Motor neuron (in vitro differentiated cells): ENCODE measurements around the gene SREK1. TPM values are rescaled to one million over a fixed set of nuclear protein-coding genes. Genes with fewer than 3 reads are reported as not detected.
"Not testable (repeated sequence)": the region's sequence is repeated elsewhere in the genome, so short reads cannot be mapped to it uniquely, and the experiment has no call there.

Experiments
- ATAC-seq, 8 experiments: fragments of 200-7000 bp; cut with Tn5 transposase; replicated peaks in 6 of 8; 2 replicates each; pipeline ENCODE4 v1.8.0; 2021; ENCODE audit warnings: mild to moderate bottlenecking in 8 of 8, moderate library complexity in 8 of 8
- H3K27ac ChIP-seq, 2 donors: fragments of 250-450 bp; sonication (Bioruptor Pico); 2 replicates each; pipeline ENCODE4 v1.9.0; 2021; ENCODE audit warnings: antibody characterized with exemption in 2 of 2, mild to moderate bottlenecking in 2 of 2, moderate library complexity in 1 of 2
- H3K4me1 ChIP-seq, 2 donors: fragments of 250-450 bp; sonication (Bioruptor Pico); replicated peaks in 1 of 2; 2 replicates each; pipeline ENCODE4 v1.6.1; 2021; ENCODE audit warnings: antibody characterized with exemption in 2 of 2, mild to moderate bottlenecking in 2 of 2, moderate library complexity in 1 of 2
- H3K4me3 ChIP-seq, 5 donors: fragments of 250-450 bp; sonication (Bioruptor Pico); 2 replicates each; pipeline ENCODE4 v1.9.0; 2021; ENCODE audit warnings: antibody characterized with exemption in 5 of 5, mild to moderate bottlenecking in 5 of 5, moderate library complexity in 4 of 5
- WGBS, 10 experiments: fragments of 450-650 bp; shearing (Covaris generic); methylation state at CpG; one replicate each; pipeline ENCODE4 v1.0.0; 2022; 5-methylcytosine and 5-hydroxymethylcytosine counted together
- in situ Hi-C, 9 experiments: fragments of 400-800 bp; cut with MboI; loops; one replicate each; pipeline ENCODE4 v1.15.0; 2021; ENCODE audit warnings: low sequenced_read_pairs in 9 of 9, low pct_unique_long_range_greater_than_20kb in 2 of 9; ENCODE audit not compliant: unreplicated experiment in 9 of 9
- total RNA-seq, 8 experiments: library from RNA; unstranded; fragments of 300-600 nt; gene quantifications; 2 replicates each; pipeline versions ENCODE4 v1.2.3 to v1.2.4, GENCODE V29; 2022

SREK1 gene
- total RNA-seq: 100 to 1,000 TPM in 2 of 8 experiments, 10 to 100 TPM in 6; 38.5 to 143 (median 62.8) TPM

- in situ Hi-C loops: no loop called here
- Histone ChIP-seq H3K4me3 (peak within 1 kb of the TSS; percentile 69 to 95 (median 90)), H3K4me1 (peaks cover 2 to 17% of the 10 kb centered on the region in 2 donors), H3K27ac (peak within 1 kb of the TSS; percentile 99)
- 0 to 5% (median 1%) methylated on average over 1 to 27 of the region's 86 CpGs; no CpG with 5 or more reads in 4 of the 10 experiments for WGBS, 10 experiments
- ATAC-seq: peak; percentile 84 to 94 (median 92)
These were observed at the start of gene SREK1 for GRCh38 chr5:66144074-66144833. TSS of gene SREK1 (plus strand) at chr5:66144300. CDS start at chr5:66144377, 77 bp downstream.

GRCh38 chr5:66100851-66101250, 43.2 kb upstream of the SREK1 start:
- in situ Hi-C loops: no loop called here
- H3K4me1 ChIP-seq: no peaks in the 10 kb centered on the region

GRCh38 chr5:66113160-66113559, 30.9 kb upstream of the SREK1 start:
- WGBS, 10 experiments: 8 to 100% (median 83%) methylated on average over 1 to 2 of the region's 2 CpGs; no CpG with 5 or more reads in 4 of the 10 experiments

More at GRCh38 chr5:66100851-66101250, 43.2 kb upstream of the SREK1 start:
- Histone ChIP-seq H3K4me3 (no peak overlapping the region), H3K27ac (no peak overlapping the region)
- no CpG with 5 or more reads among the region's 2 CpGs for WGBS, 10 experiments
- ATAC-seq: no peak

GRCh38 chr5:66118304-66118703, 25.8 kb upstream of the SREK1 start:
- H3K27ac ChIP-seq: no peak overlapping the region
- 29 to 100% (median 90%) methylated on average over 1 to 4 of the region's 4 CpGs; no CpG with 5 or more reads in 1 of the 10 experiments for WGBS, 10 experiments
- in situ Hi-C loops: no loop called here
- ATAC-seq: no peak
- H3K4me3 ChIP-seq: no peak overlapping the region
- no peaks in the 10 kb centered on the region for H3K4me1 ChIP-seq

More at GRCh38 chr5:66113160-66113559, 30.9 kb upstream of the SREK1 start:
- peak in 1 of 8 experiments; percentile 27 for ATAC-seq
- H3K4me1 ChIP-seq: no peaks in the 10 kb centered on the region
- in situ Hi-C loops: no loop called here
- no peak overlapping the region for H3K27ac ChIP-seq
- H3K4me3 ChIP-seq: no peak overlapping the region

GRCh38 chr5:66122379-66123034, 21.6 kb upstream of the SREK1 start:
- in situ Hi-C loops: no loop called here
- no peak overlapping the region for H3K27ac ChIP-seq
- peak in 2 of 8 experiments; percentile 29 to 44 for ATAC-seq
- H3K4me3 ChIP-seq: no peak overlapping the region
- H3K4me1 ChIP-seq: no peaks in the 10 kb centered on the region
- whole genome bisulfite sequencing, 10 experiments: 43 to 100% (median 83%) methylated on average over 1 of the region's 2 CpGs; no CpG with 5 or more reads in 3 of the 10 experiments

- no peak overlapping the region for H3K27ac ChIP-seq
- WGBS, 10 experiments: 42 to 80% (median 66%) methylated on average over 2 to 4 of the region's 4 CpGs; no CpG with 5 or more reads in 4 of the 10 experiments
- in situ Hi-C loops: no loop called here
- ATAC-seq: peak in 4 of 8 experiments; percentile 27 to 45 (median 32)
- H3K4me1 ChIP-seq: peaks cover 0 to 13% of the 10 kb centered on the region in 2 donors
- H3K4me3 ChIP-seq: peak overlapping the region in 1 of 5 donors; percentile 5
These were observed 15.0 kb upstream of the SREK1 start for GRCh38 chr5:66129144-66129543.

GRCh38 chr5:66130493-66130892, 13.6 kb upstream of the SREK1 start:
- Histone ChIP-seq H3K27ac (no peak overlapping the region), H3K4me3 (no peak overlapping the region), H3K4me1 (peaks cover 0 to 13% of the 10 kb centered on the region in 2 donors)
- in situ Hi-C loops: no loop called here
- no peak for ATAC-seq
- WGBS, 10 experiments: 60 to 100% (median 100%) methylated on average over 1 of the region's 1 CpG; no CpG with 5 or more reads in 1 of the 10 experiments

- 14 to 100% (median 100%) methylated on average over 1 of the region's 1 CpG; no CpG with 5 or more reads in 5 of the 10 experiments for WGBS, 10 experiments
- peak in 4 of 8 experiments; percentile 17 to 79 (median 72) for ATAC-seq
- H3K4me3 ChIP-seq: no peak overlapping the region
- in situ Hi-C loops: no loop called here
- H3K27ac ChIP-seq: no peak overlapping the region
- peaks cover 0 to 1% of the 10 kb centered on the region in 2 donors for H3K4me1 ChIP-seq
These were observed 9.7 kb upstream of the SREK1 start for GRCh38 chr5:66134407-66134861.

- Histone ChIP-seq H3K4me3 (no peak overlapping the region), H3K27ac (no peak overlapping the region), H3K4me1 (no peaks in the 10 kb centered on the region)
- no peak for ATAC-seq
- 17 to 100% (median 90%) methylated on average over 1 to 2 of the region's 2 CpGs; no CpG with 5 or more reads in 1 of the 10 experiments for WGBS, 10 experiments
- in situ Hi-C loops: no loop called here
These were observed 8.0 kb upstream of the SREK1 start for GRCh38 chr5:66136053-66136452.

GRCh38 chr5:66136944-66137343, 7.2 kb upstream of the SREK1 start:
- H3K4me1 ChIP-seq, H3K4me3 ChIP-seq, in situ Hi-C loops, ATAC-seq, H3K27ac ChIP-seq: not testable (repeated sequence)
- 45 to 100% (median 80%) methylated on average over 1 to 3 of the region's 3 CpGs; no CpG with 5 or more reads in 3 of the 10 experiments for WGBS, 10 experiments

- Histone ChIP-seq H3K4me3 (no peak overlapping the region), H3K27ac (no peak overlapping the region), H3K4me1 (peaks cover 2 to 4% of the 10 kb centered on the region in 2 donors)
- in situ Hi-C loops: no loop called here
- 36 to 100% (median 70%) methylated on average over 1 of the region's 1 CpG; no CpG with 5 or more reads in 6 of the 10 experiments for WGBS, 10 experiments
- peak in 1 of 8 experiments; percentile 10 for ATAC-seq
These were observed 5.3 kb upstream of the SREK1 start for GRCh38 chr5:66138637-66139317.

- no peak overlapping the region for H3K4me3 ChIP-seq
- 67 to 94% (median 83%) methylated on average over 1 to 2 of the region's 2 CpGs; no CpG with 5 or more reads in 2 of the 10 experiments for WGBS, 10 experiments
- ATAC-seq: no peak
- in situ Hi-C loops: no loop called here
- H3K27ac ChIP-seq: no peak overlapping the region
- H3K4me1 ChIP-seq: peaks cover 2 to 4% of the 10 kb centered on the region in 2 donors
These were observed 4.8 kb upstream of the SREK1 start for GRCh38 chr5:66139318-66139712.
